Measurements from ENCODE around the gene ALG14.
A peak's percentile ranks its signal among the peaks of the same experiment; 100 is the strongest.
"Not testable (repeated sequence)": the region's sequence is repeated elsewhere in the genome, so short reads cannot be mapped to it uniquely, and the experiment has no call there.

The ALG14 gene

GRCh38 chr1:95086949-95087533, 14.3 kb upstream of the ALG14 start:
- DNase-seq: no peak

GRCh38 chr1:95085376-95085775, 12.6 kb upstream of the ALG14 start:
- no peak for DNase-seq

- DNase-seq: peak in 1 of 2 donors; percentile 9
Observed at GRCh38 chr1:95084317-95085176, 11.8 kb upstream of the ALG14 start.

- DNase-seq: no peak
Observed at GRCh38 chr1:95080879-95081278, 8.1 kb upstream of the ALG14 start.

GRCh38 chr1:95080446-95080845, 7.7 kb upstream of the ALG14 start:
- no peak for DNase-seq

- no peak for DNase-seq
Observed at GRCh38 chr1:95076034-95076433, 3.3 kb upstream of the ALG14 start.

GRCh38 chr1:95073446-95073845, 695 bp upstream of the ALG14 start:
- DNase-seq: no peak

GRCh38 chr1:95072117-95072516, 634 bp downstream of the ALG14 start:
- DNase-seq: no peak

- DNase-seq: no peak
Observed at GRCh38 chr1:95071539-95071938, 1.2 kb downstream of the ALG14 start.

- no peak for DNase-seq
Observed at GRCh38 chr1:95069710-95070093, 3.0 kb downstream of the ALG14 start.

GRCh38 chr1:95068956-95069709, 3.6 kb downstream of the ALG14 start:
- DNase-seq: no peak

- no peak for DNase-seq
Observed at GRCh38 chr1:95067568-95067967, 5.2 kb downstream of the ALG14 start.

GRCh38 chr1:95067062-95067461, 5.7 kb downstream of the ALG14 start:
- no peak for DNase-seq

GRCh38 chr1:95061445-95062006, 11.2 kb downstream of the ALG14 start:
- DNase-seq: no peak

GRCh38 chr1:95058974-95059373, 13.8 kb downstream of the ALG14 start:
- DNase-seq: no peak

GRCh38 chr1:95057351-95057750, 15.4 kb downstream of the ALG14 start:
- no peak for DNase-seq

- no peak for DNase-seq
Observed at GRCh38 chr1:95049935-95050334, 22.8 kb downstream of the ALG14 start.

GRCh38 chr1:95048317-95048716, 24.4 kb downstream of the ALG14 start:
- DNase-seq: no peak

GRCh38 chr1:95047624-95048023, 25.1 kb downstream of the ALG14 start:
- DNase-seq: not testable (repeated sequence)

- DNase-seq: no peak
Observed at GRCh38 chr1:95046359-95046758, 26.4 kb downstream of the ALG14 start.

GRCh38 chr1:95043141-95043980, 29.4 kb downstream of the ALG14 start:
- DNase-seq: peak; percentile 78 to 80

- DNase-seq: no peak
Observed at GRCh38 chr1:95042286-95042685, 30.5 kb downstream of the ALG14 start.
